Endothelial cell of umbilical vein (primary cell): ENCODE results near the gene MYMK.

Experiments
- CTCF ChIP-seq, 2 donors: IDR thresholded peaks; 1 replicate in 1 of 2; 2 replicates in 1 of 2; pipeline ENCODE4 v1.5.1; 2011; ENCODE audit warnings: low read length in 2 of 2, mild to moderate bottlenecking in 2 of 2, moderate library complexity in 2 of 2, control low read depth in 1 of 2, inconsistent platforms in 1 of 2, low read depth in 1 of 2; ENCODE audit not compliant: insufficient read depth in 1 of 2; ENCODE audit errors: extremely low read depth in 1 of 2
- GATA2 ChIP-seq: IDR thresholded peaks from 2 replicates; pipeline ENCODE4 v1.7.0; 2011; ENCODE audit warnings: low read depth, mild to moderate bottlenecking, moderate library complexity, mixed read lengths, low read length; ENCODE audit not compliant: insufficient read length, insufficient read depth
- POLR2A ChIP-seq: IDR thresholded peaks from 2 replicates; pipeline ENCODE4 v1.6.1; 2012; ENCODE audit warnings: low read depth, mild to moderate bottlenecking, control low read depth, low read length

GRCh38 chr9:133558191-133559126 lies 33.7 kb upstream of the MYMK start:
- no peak for TF ChIP-seq POLR2A
- no peak for TF ChIP-seq CTCF (IDR thresholded peaks at IDR 0.05; ENCODE audit: extremely low read depth in 1 of 2, insufficient read depth in 1 of 2, low read depth in 1 of 2, low read length in 2 of 2)
- TF ChIP-seq GATA2 = peak; percentile 69
